ENCODE data around the gene MEGF8.

MEGF8 gene

GRCh38 chr19:42388851-42389489, 63.5 kb downstream of the MEGF8 start:
- no peak for DNase-seq (ENCODE audit: low read depth)

DNA sequence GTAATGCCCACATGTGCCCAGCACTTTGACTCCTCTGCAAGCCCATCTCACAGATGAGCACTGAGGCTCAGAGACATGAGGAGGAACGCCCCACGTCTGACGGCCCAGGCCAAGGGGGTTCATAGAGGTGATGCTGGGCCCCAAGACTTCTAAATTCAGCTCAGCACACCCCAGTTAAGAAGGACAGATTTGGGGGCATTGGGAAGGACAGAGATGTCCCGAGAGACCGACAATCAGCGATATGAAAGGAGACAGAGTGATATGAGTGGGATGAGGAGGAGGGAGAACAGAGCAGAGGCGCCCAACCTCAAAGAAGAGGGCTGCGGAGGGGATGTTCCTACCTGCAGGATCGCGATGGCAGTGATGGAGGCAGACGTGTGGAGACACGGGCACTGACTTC, 64.5 kb downstream of the MEGF8 start, which contains the start of gene CNFN:
Gene CNFN, minus strand, starts transcription at position 399 of the 400 bp plus-strand sequence. CDS start 1,260 bp downstream, outside the sequence.
- no peak for DNase-seq (ENCODE audit: low read depth)

GRCh38 chr19:42392165-42392564, 66.7 kb downstream of the MEGF8 start:
- DNase-seq (ENCODE audit: low read depth): no peak

GRCh38 chr19:42394751-42395150, 69.3 kb downstream of the MEGF8 start:
- no peak for DNase-seq (ENCODE audit: low read depth)

- DNase-seq (ENCODE audit: low read depth): peak; percentile 99
Measured at GRCh38 chr19:42396381-42397262, 71.2 kb downstream of the MEGF8 start.

DNA sequence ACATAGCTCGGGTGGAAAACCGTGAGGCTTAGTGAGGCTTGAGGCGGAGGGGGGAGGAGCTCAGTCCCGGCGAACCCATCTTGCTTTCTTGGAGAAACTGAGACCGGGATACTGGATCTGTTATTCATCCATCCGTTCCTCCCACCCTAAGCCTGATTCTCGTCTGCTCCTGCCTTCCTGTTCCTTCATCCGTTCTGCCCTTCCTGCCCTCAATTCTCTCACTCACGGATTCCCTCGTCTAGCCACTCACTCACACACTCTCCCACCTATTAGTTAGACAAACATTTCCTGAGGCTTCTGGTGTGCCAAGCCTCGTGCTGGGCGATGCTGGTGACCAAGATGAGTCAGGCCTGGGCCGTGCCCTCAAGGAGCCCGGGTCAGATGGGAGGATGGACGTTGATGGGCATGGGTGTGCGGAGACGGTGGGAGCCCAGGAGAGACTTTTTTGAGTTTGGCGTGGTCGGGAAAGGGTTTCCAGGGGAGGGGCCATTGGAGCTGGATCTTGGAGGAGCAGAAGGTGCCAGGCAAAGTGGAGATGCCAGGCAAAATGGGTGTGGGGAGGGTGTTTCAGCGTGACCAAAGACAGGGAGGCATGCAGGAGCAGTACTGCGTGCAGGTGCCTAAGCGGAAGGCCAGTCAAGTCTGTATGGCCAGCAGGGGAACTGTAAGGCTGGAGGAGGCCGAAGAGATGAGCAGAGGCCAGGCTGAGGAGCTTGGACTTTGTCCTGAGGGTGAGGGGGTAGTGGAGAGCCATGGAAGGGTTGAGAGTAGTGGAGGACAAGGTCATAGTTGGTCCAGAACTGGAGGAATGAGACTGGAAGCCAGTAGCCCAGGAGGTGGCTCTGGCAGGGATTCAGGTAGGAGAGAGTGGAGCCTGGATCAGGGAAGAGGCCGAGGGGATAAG, 72.1 kb downstream of the MEGF8 start:
- no peak for DNase-seq (ENCODE audit: low read depth)

- DNase-seq (ENCODE audit: low read depth): no peak
Measured at GRCh38 chr19:42400404-42400803, 75.0 kb downstream of the MEGF8 start.

DNA sequence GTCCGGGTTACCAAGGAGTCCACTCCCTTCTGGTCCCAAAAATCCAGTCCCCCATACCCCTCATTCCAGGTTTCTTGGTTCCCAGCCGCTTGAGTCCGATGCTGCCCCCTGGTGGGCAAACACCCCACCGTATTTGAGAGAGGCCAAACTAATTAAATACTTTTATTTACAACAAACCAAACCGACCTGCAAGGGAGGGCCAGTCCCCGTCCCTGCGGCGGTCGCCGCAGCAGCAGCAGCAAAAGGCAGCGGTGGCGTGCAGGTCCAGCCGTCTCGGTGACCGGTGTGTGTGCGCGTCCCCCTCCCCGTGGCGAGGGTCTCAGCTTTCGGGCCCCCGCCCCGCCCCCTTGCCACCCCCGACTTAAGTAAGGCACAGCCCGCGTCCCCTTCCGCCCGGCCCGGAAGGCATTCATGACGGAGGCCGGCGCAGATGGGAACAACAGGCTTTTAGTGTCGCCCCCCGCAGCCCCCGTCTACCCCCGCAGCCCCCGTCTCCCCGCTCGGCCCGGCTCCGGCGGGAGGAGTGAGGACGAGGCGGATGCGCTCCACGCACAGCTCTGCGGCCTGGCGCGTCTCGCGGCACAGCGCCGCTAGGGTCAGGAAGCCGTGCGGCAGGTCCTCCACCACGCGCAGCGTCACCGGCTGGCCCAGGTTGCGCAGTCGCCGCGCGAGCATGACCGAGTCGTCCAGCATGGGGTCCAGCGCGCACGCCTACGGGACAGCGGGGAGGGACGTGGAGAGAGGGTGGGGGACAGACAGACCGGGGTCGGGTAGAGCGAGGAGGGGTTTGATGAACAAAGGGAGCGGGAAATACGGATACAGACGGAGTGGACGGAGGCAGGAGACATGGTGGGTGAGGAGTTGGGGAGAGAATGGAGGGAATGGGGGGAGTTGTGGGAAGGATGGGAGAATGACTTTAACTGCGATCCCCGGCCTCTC, 76.2 kb downstream of the MEGF8 start:
- DNase-seq (ENCODE audit: low read depth): peak; percentile 70

DNA sequence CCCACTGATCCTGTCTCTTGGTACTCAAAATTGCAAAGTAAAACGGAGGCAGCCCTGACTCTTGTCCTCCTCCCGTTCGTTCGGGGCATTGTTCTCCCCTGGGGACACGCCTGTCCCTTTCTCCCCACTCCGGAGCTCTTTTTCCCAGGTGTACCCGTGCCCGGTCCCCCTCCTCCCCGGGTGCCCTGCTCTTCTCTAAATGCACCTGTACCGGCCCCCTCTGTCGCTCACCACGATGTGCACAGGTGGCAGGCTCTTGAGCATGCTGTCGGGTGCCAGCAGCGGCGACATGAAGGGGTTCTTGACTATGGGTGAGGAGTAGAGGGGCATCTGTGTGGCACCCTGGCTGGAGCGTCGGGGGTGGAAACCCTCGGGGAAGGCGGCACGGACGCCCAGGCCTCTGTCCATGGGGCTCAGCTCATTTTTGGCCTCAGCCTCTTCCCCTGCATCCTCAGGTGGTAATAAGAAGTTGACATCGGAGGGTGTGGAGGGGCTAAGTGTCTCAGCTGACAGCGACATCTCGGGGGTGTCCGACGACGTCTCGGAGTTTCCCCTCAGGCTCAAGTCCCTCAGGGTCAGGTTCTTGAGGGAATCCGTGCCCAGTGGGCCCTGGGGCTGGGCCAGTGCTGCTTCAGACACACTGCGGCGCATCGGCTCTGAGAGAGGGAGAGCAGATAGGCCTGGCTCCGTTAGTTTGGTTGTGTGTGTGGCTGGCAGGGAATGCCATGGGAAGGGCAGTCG, 77.1 kb downstream of the MEGF8 start:
- no peak for DNase-seq (ENCODE audit: low read depth)

- DNase-seq (ENCODE audit: low read depth): no peak
Measured at GRCh38 chr19:42403586-42403985, 78.2 kb downstream of the MEGF8 start.

GRCh38 chr19:42406111-42406510, 80.7 kb downstream of the MEGF8 start:
- DNase-seq (ENCODE audit: low read depth): no peak

- DNase-seq (ENCODE audit: low read depth): no peak
Measured at GRCh38 chr19:42407085-42407815, 81.8 kb downstream of the MEGF8 start.

DNA sequence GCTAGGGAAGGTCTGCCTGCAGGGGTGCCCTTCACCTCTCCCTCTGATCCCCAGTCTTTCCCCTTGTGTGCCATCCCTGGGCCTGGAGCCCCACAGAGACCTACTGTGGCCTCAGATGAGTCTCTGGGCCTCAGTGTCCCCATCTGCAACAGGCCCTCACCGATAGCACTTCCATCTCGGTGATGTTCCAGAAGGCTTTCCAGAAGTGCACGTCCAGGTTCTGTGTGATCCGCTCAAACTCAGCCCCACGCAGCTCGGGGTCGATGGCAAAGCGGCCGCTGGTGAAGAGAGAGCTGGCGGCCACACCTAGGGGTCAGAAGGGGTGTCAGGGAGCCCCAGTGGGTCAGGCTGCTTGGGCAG, 82.4 kb downstream of the MEGF8 start:
- no peak for DNase-seq (ENCODE audit: low read depth)

- no peak for DNase-seq (ENCODE audit: low read depth)
Measured at GRCh38 chr19:42409477-42409876, 84.0 kb downstream of the MEGF8 start.

GRCh38 chr19:42410371-42410770, 84.9 kb downstream of the MEGF8 start:
- no peak for DNase-seq (ENCODE audit: low read depth)

- DNase-seq (ENCODE audit: low read depth): no peak
Measured at GRCh38 chr19:42411581-42412178, 86.2 kb downstream of the MEGF8 start.

DNA sequence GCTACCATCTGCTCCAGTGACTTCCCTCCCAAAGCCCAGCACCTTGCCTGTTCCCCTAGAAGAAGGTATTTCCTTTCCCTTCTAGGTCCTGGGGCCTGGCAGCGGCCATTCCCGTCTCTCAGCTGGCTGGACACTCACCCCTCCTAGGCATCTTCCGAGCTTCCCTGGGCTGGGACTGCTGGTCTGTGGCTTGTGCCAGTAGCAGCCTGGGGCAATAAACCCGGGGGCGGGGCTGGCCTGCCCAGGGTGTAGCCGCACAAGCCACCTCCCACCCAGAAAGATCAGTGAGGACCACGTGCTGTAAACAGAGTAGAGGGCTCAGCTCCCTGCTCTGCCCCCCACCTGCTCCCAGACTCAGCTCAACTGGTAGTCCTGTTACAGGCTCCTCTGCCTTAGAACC, 86.8 kb downstream of the MEGF8 start:
- no peak for DNase-seq (ENCODE audit: low read depth)

- no peak for DNase-seq (ENCODE audit: low read depth)
Measured at GRCh38 chr19:42412661-42413076, 87.2 kb downstream of the MEGF8 start.

DNA sequence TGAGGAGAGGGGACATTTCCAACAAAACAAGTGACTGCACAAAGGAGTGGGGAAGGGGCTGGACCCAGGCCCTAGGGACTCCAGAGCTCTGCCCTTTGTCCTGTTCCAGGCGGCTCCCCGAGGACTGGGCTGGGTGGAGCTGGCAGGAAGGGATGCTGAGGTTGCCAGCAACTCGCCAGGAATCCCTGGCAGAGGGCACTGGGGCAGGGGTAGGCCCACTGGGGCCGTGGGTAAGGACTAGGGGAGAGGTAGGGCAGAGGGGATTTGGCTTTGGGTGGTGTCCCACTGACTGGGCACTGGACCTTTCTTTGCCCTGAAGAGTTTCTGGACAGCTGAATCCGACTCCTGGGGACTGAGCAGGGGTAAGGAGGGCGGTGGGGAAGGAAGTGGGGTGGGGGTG, 93.9 kb downstream of the MEGF8 start:
- DNase-seq (ENCODE audit: low read depth): no peak
